Natural killer cell (primary cell): Measurements from ENCODE around the gene NKX2-4. TPM values are rescaled to one million over a fixed set of nuclear protein-coding genes. Genes with fewer than 3 reads are reported as not detected.

Source experiments
- ATAC-seq, 3 donors: fragments of 150-1000 bp in 2 of 3; fragments of 200-7000 bp in 1 of 3; cut with Tn5 transposase; 1 replicate in 1 of 3; 2 replicates in 2 of 3; pipeline ENCODE4 v1.10.0; 2021; ENCODE audit warnings: mild to moderate bottlenecking in 2 of 3, moderate library complexity in 2 of 3
- DNase-seq, 2 donors: peaks; one replicate each; pipeline versions ENCODE4 v3.0.0 to v3.0.0-alpha.2; 2013 to 2021; ENCODE audit warnings: mixed read lengths in 1 of 2
- H3K27ac ChIP-seq: one replicate; pipeline ENCODE4 v1.5.1; 2013; ENCODE audit warnings: mild to moderate bottlenecking, low read length
- H3K27me3 ChIP-seq: one replicate; pipeline ENCODE4 v1.6.1; 2013; ENCODE audit warnings: low read length; ENCODE audit not compliant: control insufficient read depth, insufficient read depth
- H3K36me3 ChIP-seq: one replicate; pipeline ENCODE4 v1.6.1; 2013; ENCODE audit warnings: low read length; ENCODE audit not compliant: control insufficient read depth, insufficient read depth
- H3K4me1 ChIP-seq: one replicate; pipeline ENCODE4 v1.6.1; 2013; ENCODE audit warnings: low read length; ENCODE audit not compliant: control insufficient read depth, insufficient read depth
- H3K4me3 ChIP-seq: one replicate; pipeline ENCODE4 v1.5.1; 2013; ENCODE audit warnings: low read length
- H3K9me3 ChIP-seq: one replicate; pipeline ENCODE4 v1.6.1; 2013; ENCODE audit warnings: low read length; ENCODE audit not compliant: control insufficient read depth, insufficient read depth
- H3K27ac Mint-ChIP-seq, 2 donors: one replicate each; pipeline ENCODE4 v1.8.0; 2022; ENCODE audit warnings: mild to moderate bottlenecking in 2 of 2, mixed read lengths in 2 of 2, moderate library complexity in 1 of 2
- H3K27me3 Mint-ChIP-seq, 2 donors: one replicate each; pipeline ENCODE4 v1.8.0; 2022; ENCODE audit warnings: low read depth in 2 of 2, mixed read lengths in 2 of 2
- H3K36me3 Mint-ChIP-seq: one replicate; pipeline ENCODE4 v1.8.0; 2022; ENCODE audit warnings: mixed read lengths
- H3K4me1 Mint-ChIP-seq, 2 donors: one replicate each; pipeline ENCODE4 v1.8.0; 2022; ENCODE audit warnings: mixed read lengths in 2 of 2
- H3K4me3 Mint-ChIP-seq: one replicate; pipeline ENCODE4 v1.8.0; 2022; ENCODE audit warnings: mild to moderate bottlenecking, moderate library complexity, mixed read lengths
- H3K9me3 Mint-ChIP-seq, 2 donors: one replicate each; pipeline ENCODE4 v1.8.0; 2022; ENCODE audit warnings: mixed read lengths in 2 of 2
- CTCF ChIP-seq: fragments of 200-600 bp; IDR thresholded peaks from one replicate; pipeline ENCODE4 v1.8.0; 2022; ENCODE audit warnings: antibody characterized with exemption
- WGBS: methylation state at CpG from one replicate; pipeline ENCODE4 v1.1.7; 2013; ENCODE audit warnings: missing lambda C conversion rate; ENCODE audit not compliant: insufficient coverage; 5-methylcytosine and 5-hydroxymethylcytosine counted together
- intact Hi-C: fragments of 100-400 bp; cut with micrococcal nuclease; formaldehyde crosslinking; loops from one replicate; pipeline ENCODE4 v1.14.2; 2022
- total RNA-seq, 4 donors: library from RNA; stranded (reverse); fragments of 120-200 nt in 1 of 4; gene quantifications; one replicate each; pipeline versions ENCODE4 v1.2.3 to v1.2.4, GENCODE V29; 2013 to 2022

NKX2-4 gene
- total RNA-seq, 3 donors from 2014 or later (not counting 1 experiment from before 2014, with no cell fraction given): not detected

- TF ChIP-seq CTCF: no peak
- DNase-seq: no peak
- Mint-ChIP-seq H3K27ac (no peak overlapping the region), H3K4me1 (peaks cover 27 to 34% of the 10 kb centered on the region in 2 donors), H3K9me3 (no peaks in the 10 kb centered on the region), H3K36me3 (peaks cover 6% of the 10 kb centered on the region), H3K27me3 (peaks cover 51 to 53% of the 10 kb centered on the region in 2 donors), H3K4me3 (no peak overlapping the region)
- Histone ChIP-seq H3K9me3 (peaks cover 4% of the 10 kb centered on the region), H3K4me1 (peaks cover 18% of the 10 kb centered on the region), H3K27ac (no peak overlapping the region), H3K27me3 (peaks cover 61% of the 10 kb centered on the region), H3K36me3 (peaks cover under 1% of the 10 kb centered on the region), H3K4me3 (no peak overlapping the region)
- no peak for ATAC-seq
- intact Hi-C loops: no loop called here
- no CpG with 5 or more reads among the region's 3 CpGs for WGBS
Measured at GRCh38 chr20:21394551-21394950, 2.8 kb downstream of the NKX2-4 start.

- H3K9me3 ChIP-seq: peaks cover 4% of the 10 kb centered on the region
- Mint-ChIP-seq H3K36me3 (peaks cover 6% of the 10 kb centered on the region), H3K9me3 (no peaks in the 10 kb centered on the region), H3K4me1 (peaks cover 27 to 34% of the 10 kb centered on the region in 2 donors), H3K27me3 (peaks cover 45 to 48% of the 10 kb centered on the region in 2 donors), H3K27ac (no peak overlapping the region), H3K4me3 (no peak overlapping the region)
- DNase-seq (no peak), ATAC-seq (no peak)
- no peak overlapping the region for H3K27ac ChIP-seq
- H3K36me3 ChIP-seq: peaks cover 6% of the 10 kb centered on the region
- no peak for TF ChIP-seq CTCF
- no peak overlapping the region for H3K4me3 ChIP-seq
- intact Hi-C loops: no loop called here
- peaks cover 56% of the 10 kb centered on the region for H3K27me3 ChIP-seq
- H3K4me1 ChIP-seq: peaks cover 18% of the 10 kb centered on the region
- WGBS: no CpG with 5 or more reads among the region's 4 CpGs
Measured at GRCh38 chr20:21393816-21394519, 3.4 kb downstream of the NKX2-4 start.

- intact Hi-C loops: no loop called here
- DNase-seq (no peak), ATAC-seq (no peak)
- 38% methylated on average over 4 of the region's 4 CpGs for WGBS
- H3K27me3 ChIP-seq: peaks cover 48% of the 10 kb centered on the region
- H3K4me1 Mint-ChIP-seq: peaks cover 27 to 34% of the 10 kb centered on the region in 2 donors
- peaks cover 7% of the 10 kb centered on the region for H3K36me3 ChIP-seq
- H3K4me3 ChIP-seq: no peak overlapping the region
- H3K9me3 Mint-ChIP-seq: no peaks in the 10 kb centered on the region
- no peak overlapping the region for H3K27ac Mint-ChIP-seq
- H3K27me3 Mint-ChIP-seq: peaks cover 37 to 39% of the 10 kb centered on the region in 2 donors
- TF ChIP-seq CTCF: no peak
- H3K4me3 Mint-ChIP-seq: no peak overlapping the region
- H3K9me3 ChIP-seq: peaks cover 4% of the 10 kb centered on the region
- peaks cover 6% of the 10 kb centered on the region for H3K36me3 Mint-ChIP-seq
- no peak overlapping the region for H3K27ac ChIP-seq
- H3K4me1 ChIP-seq: peaks cover 18% of the 10 kb centered on the region
Measured at GRCh38 chr20:21393166-21393565, 4.2 kb downstream of the NKX2-4 start.

GRCh38 chr20:21391972-21392352 is 5.4 kb downstream of the NKX2-4 start:
- peaks cover 14% of the 10 kb centered on the region for H3K36me3 Mint-ChIP-seq
- Histone ChIP-seq H3K4me3 (no peak overlapping the region), H3K27ac (no peak overlapping the region), H3K9me3 (no peaks in the 10 kb centered on the region), H3K27me3 (peaks cover 40% of the 10 kb centered on the region), H3K4me1 (peaks cover 12% of the 10 kb centered on the region), H3K36me3 (peaks cover 14% of the 10 kb centered on the region)
- no peak for DNase-seq
- TF ChIP-seq CTCF: no peak
- H3K27ac Mint-ChIP-seq: no peak overlapping the region
- WGBS: 14% methylated on average over 10 of the region's 10 CpGs
- peaks cover 30 to 32% of the 10 kb centered on the region in 2 donors for H3K27me3 Mint-ChIP-seq
- no peaks in the 10 kb centered on the region for H3K9me3 Mint-ChIP-seq
- intact Hi-C loops: no loop called here
- ATAC-seq: no peak
- H3K4me3 Mint-ChIP-seq: peak overlapping the region; percentile 52
- peaks cover 22 to 29% of the 10 kb centered on the region in 2 donors for H3K4me1 Mint-ChIP-seq
